ENCODE data around the gene SETD1A. TPM values are rescaled to one million over a fixed set of nuclear protein-coding genes. Genes with fewer than 3 reads are reported as not detected.

The SETD1A gene
- total RNA-seq, 1 experiment from 2014 or later, result 28.8 TPM

DNA sequence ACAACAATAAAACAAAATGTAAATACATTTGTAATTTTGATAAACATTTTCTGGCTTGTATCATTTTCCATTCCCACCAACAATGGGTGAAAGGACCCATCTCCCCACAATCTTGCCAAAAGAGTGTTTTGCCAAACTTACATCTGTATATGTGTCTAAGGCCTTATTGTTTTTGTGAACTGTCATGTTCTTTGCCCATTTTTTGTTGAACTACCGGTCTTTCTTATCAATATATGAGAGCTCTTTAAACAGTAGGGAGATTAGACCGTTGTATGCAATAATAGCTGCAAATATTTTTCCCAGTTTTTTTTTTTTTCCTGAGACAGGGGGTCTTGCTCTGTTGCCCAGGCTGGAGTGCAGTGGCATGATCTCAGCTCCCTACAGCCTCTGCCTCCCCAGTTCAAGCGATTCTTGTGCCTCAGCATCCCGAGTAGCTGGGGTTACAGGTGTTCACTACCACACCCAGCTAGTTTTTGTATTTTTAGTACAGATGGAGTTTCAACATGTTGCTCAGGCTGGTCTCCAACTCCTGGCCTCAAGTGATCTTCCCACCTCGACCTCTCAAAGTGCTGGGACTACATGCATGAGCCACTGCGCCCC lies 66.2 kb downstream of the SETD1A start:
- H3K9me3 Mint-ChIP-seq (ENCODE audit: low read depth, unreplicated experiment), result no peaks in the 10 kb centered on the region
- BruUV-seq (replicated peaks), result no TSS peak
- H3K36me3 Mint-ChIP-seq (ENCODE audit: insufficient read depth, unreplicated experiment), result no peaks in the 10 kb centered on the region
- DNase-seq, result no peak
- no peak for TF ChIP-seq CTCF (IDR thresholded peaks at IDR 0.05; ENCODE audit: unreplicated experiment)
- CTCF ChIA-PET, result interaction anchor here (0.7 kb wide), 1 partner anchor 10 kb away, joined by 4 read pairs; the partner anchor contains the start of gene STX4
- H3K4me1 Mint-ChIP-seq (ENCODE audit: low read depth, unreplicated experiment), result peaks cover 8% of the 10 kb centered on the region
- H3K27me3 Mint-ChIP-seq (ENCODE audit: unreplicated experiment), result no peaks in the 10 kb centered on the region
- intact Hi-C loops (cut with micrococcal nuclease; ENCODE audit: unreplicated experiment), result no loop called here
- H3K4me3 Mint-ChIP-seq (ENCODE audit: low read depth, unreplicated experiment), result no peak overlapping the region
- no peak overlapping the region for H3K27ac Mint-ChIP-seq (ENCODE audit: unreplicated experiment)

GRCh38 chr16:31025339-31025738 lies 67.8 kb downstream of the SETD1A start:
- intact Hi-C loops (cut with micrococcal nuclease; ENCODE audit: unreplicated experiment), result no loop called here

GRCh38 chr16:31029272-31029671 lies 71.7 kb downstream of the SETD1A start:
- Mint-ChIP-seq H3K27me3 (ENCODE audit: unreplicated experiment) (no peaks in the 10 kb centered on the region), H3K9me3 (ENCODE audit: low read depth, unreplicated experiment) (no peaks in the 10 kb centered on the region), H3K36me3 (ENCODE audit: insufficient read depth, unreplicated experiment) (peaks cover 23% of the 10 kb centered on the region), H3K4me1 (ENCODE audit: low read depth, unreplicated experiment) (peaks cover 8% of the 10 kb centered on the region), H3K27ac (ENCODE audit: unreplicated experiment) (no peak overlapping the region), H3K4me3 (ENCODE audit: low read depth, unreplicated experiment) (no peak overlapping the region)
- intact Hi-C loops (cut with micrococcal nuclease; ENCODE audit: unreplicated experiment), result no loop called here
- DNase-seq, result no peak
- BruUV-seq (replicated peaks), result no TSS peak
- CTCF ChIA-PET, result no interaction called here
- TF ChIP-seq CTCF (IDR thresholded peaks at IDR 0.05; ENCODE audit: unreplicated experiment), result no peak

More at GRCh38 chr16:31025339-31025738, 67.8 kb downstream of the SETD1A start:
- peaks cover 8% of the 10 kb centered on the region for H3K4me1 Mint-ChIP-seq (ENCODE audit: low read depth, unreplicated experiment)
- no peaks in the 10 kb centered on the region for H3K27me3 Mint-ChIP-seq (ENCODE audit: unreplicated experiment)
- DNase-seq, result no peak
- no peak overlapping the region for H3K27ac Mint-ChIP-seq (ENCODE audit: unreplicated experiment)
- H3K9me3 Mint-ChIP-seq (ENCODE audit: low read depth, unreplicated experiment), result no peaks in the 10 kb centered on the region
- BruUV-seq (replicated peaks), result no TSS peak
- H3K4me3 Mint-ChIP-seq (ENCODE audit: low read depth, unreplicated experiment), result no peak overlapping the region
- H3K36me3 Mint-ChIP-seq (ENCODE audit: insufficient read depth, unreplicated experiment), result no peaks in the 10 kb centered on the region
- CTCF ChIA-PET, result no interaction called here
- no peak for TF ChIP-seq CTCF (IDR thresholded peaks at IDR 0.05; ENCODE audit: unreplicated experiment)

DNA sequence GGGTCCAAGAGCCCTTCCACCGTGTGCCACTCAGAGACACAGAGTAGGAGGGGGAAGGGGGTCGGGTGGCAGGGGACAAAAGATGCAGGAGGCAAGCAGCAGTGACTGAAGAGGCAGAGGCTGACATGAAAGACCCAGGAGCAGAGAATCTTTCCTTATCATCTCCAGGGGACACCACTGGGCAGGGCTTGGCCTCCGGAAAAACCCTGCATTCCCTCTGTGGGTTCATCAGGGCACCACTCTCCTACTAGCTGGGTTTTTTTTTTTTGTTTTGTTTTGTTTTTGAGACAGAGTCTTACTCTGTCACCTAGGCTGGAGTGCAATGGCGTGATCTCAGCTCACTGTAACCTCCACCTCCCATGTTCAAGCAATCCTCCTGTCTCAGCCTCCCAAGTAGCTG lies 73.7 kb downstream of the SETD1A start:
- Mint-ChIP-seq H3K9me3 (ENCODE audit: low read depth, unreplicated experiment) (no peaks in the 10 kb centered on the region), H3K27me3 (ENCODE audit: unreplicated experiment) (no peaks in the 10 kb centered on the region), H3K36me3 (ENCODE audit: insufficient read depth, unreplicated experiment) (peaks cover 35% of the 10 kb centered on the region), H3K4me1 (ENCODE audit: low read depth, unreplicated experiment) (no peaks in the 10 kb centered on the region), H3K4me3 (ENCODE audit: low read depth, unreplicated experiment) (no peak overlapping the region), H3K27ac (ENCODE audit: unreplicated experiment) (no peak overlapping the region)
- no peak for DNase-seq
- BruUV-seq (replicated peaks), result no TSS peak
- CTCF ChIA-PET, result interaction anchor here (0.6 kb wide), 1 partner anchor 306 kb away, joined by 3 read pairs; no protein-coding TSS in a partner anchor
- TF ChIP-seq CTCF (IDR thresholded peaks at IDR 0.05; ENCODE audit: unreplicated experiment), result no peak
- intact Hi-C loops (cut with micrococcal nuclease; ENCODE audit: unreplicated experiment), result loop anchor here (5.0 kb wide), 1 partner anchor 44 kb away; the partner anchor contains the start of gene HSD3B7

Measured in Calu3 (cell line).